AG04450 (cell line): ENCODE measurements around the gene PPP2R5B. TPM values are rescaled to one million over a fixed set of nuclear protein-coding genes. Genes with fewer than 3 reads are reported as not detected.

Experiments used
- CTCF ChIA-PET: fragments of 300-600, 350-600 bp; formaldehyde crosslinking; extraction: SDS; loops from one replicate; lab custom pipeline; 2022; ENCODE audit warnings: antibody characterized with exemption, inconsistent platforms; lab: Charles Lee
- POLR2A ChIA-PET: fragments of 350-600 bp; formaldehyde crosslinking; extraction: SDS; loops from one replicate; lab custom pipeline; 2021; ENCODE audit warnings: antibody characterized with exemption, inconsistent platforms; lab: Yijun Ruan, JAX
- DNase-seq: peaks from one replicate; pipeline ENCODE4 v3.0.0-alpha.2; 2011; ENCODE audit warnings: low read depth, low spot score
- H3K27ac ChIP-seq: one replicate; pipeline ENCODE4 v1.5.1; 2012; ENCODE audit warnings: low read depth, low read length, control low read depth
- H3K27me3 ChIP-seq: one replicate; pipeline ENCODE4 v1.6.0; 2012; ENCODE audit warnings: low read length; ENCODE audit not compliant: control insufficient read depth, insufficient read depth
- H3K4me3 ChIP-seq: 2 replicates; pipeline ENCODE4 v1.5.1; 2011; ENCODE audit warnings: mild to moderate bottlenecking, low read depth, low read length, control low read depth
- H3K9me3 ChIP-seq: 2 replicates; pipeline ENCODE4 v1.5.1; 2012; ENCODE audit warnings: low read length; ENCODE audit not compliant: control insufficient read depth, insufficient read depth
- polyA plus RNA-seq: library from polyadenylated mRNA; depleted of rRNA; stranded (reverse); fragments of >200 nt; gene quantifications from 2 replicates; pipeline ENCODE4 v1.2.3, GENCODE V29; 2011
- TF ChIP-seq, protein P1 (sequence below): IDR thresholded peaks from 2 replicates; pipeline ENCODE4 v1.5.1; 2011; ENCODE audit warnings: low read depth, low read length, control low read depth, inconsistent platforms

The PPP2R5B gene
- polyA plus RNA-seq, 1 experiment, result 11.2 TPM

GRCh38 chr11:64930340-64930739, 5.9 kb downstream of the PPP2R5B start:
- ChIA-PET POLR2A (no interaction called here), CTCF (interaction anchor here (0.6 kb wide), 1 partner anchor 40 kb away, joined by 17 read pairs; no protein-coding TSS in a partner anchor)
- H3K4me3 ChIP-seq, result no peak overlapping the region
- H3K9me3 ChIP-seq, result no peaks in the 10 kb centered on the region
- no peak for DNase-seq
- H3K27ac ChIP-seq, result no peak overlapping the region
- TF ChIP-seq, protein P1, sequence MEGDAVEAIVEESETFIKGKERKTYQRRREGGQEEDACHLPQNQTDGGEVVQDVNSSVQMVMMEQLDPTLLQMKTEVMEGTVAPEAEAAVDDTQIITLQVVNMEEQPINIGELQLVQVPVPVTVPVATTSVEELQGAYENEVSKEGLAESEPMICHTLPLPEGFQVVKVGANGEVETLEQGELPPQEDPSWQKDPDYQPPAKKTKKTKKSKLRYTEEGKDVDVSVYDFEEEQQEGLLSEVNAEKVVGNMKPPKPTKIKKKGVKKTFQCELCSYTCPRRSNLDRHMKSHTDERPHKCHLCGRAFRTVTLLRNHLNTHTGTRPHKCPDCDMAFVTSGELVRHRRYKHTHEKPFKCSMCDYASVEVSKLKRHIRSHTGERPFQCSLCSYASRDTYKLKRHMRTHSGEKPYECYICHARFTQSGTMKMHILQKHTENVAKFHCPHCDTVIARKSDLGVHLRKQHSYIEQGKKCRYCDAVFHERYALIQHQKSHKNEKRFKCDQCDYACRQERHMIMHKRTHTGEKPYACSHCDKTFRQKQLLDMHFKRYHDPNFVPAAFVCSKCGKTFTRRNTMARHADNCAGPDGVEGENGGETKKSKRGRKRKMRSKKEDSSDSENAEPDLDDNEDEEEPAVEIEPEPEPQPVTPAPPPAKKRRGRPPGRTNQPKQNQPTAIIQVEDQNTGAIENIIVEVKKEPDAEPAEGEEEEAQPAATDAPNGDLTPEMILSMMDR, result no peak
- H3K27me3 ChIP-seq, result no peaks in the 10 kb centered on the region

- TF ChIP-seq, protein P1, result no peak
- POLR2A ChIA-PET, result no interaction called here
- DNase-seq, result no peak
- Histone ChIP-seq H3K9me3 (no peaks in the 10 kb centered on the region), H3K27me3 (no peaks in the 10 kb centered on the region), H3K4me3 (no peak overlapping the region), H3K27ac (no peak overlapping the region)
- CTCF ChIA-PET, result interaction anchor here (0.9 kb wide), 1 partner anchor 83 kb away, joined by 3 read pairs; the partner anchor contains the start of gene ARL2
These were observed 6.8 kb downstream of the PPP2R5B start for GRCh38 chr11:64931290-64931689.

DNA sequence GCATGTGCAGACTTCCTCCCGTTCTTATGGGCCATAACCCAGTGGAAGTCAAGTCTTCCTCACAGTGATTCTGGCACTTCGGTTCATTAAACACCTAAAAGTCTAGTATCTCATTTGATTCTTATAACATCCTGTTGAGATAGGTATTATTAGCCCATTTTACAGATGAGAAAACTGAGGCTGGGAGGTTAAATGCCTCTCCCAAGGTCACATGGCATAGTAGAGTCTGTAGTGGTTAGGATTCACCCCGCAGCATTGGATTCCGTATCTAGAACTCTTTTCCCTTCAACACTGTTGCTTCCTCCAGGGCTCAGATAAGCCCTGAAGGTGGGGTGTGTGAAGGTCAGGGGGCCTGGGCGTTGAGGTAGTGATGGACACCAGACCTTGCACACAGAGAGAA, 7.8 kb downstream of the PPP2R5B start:
- TF ChIP-seq, protein P1, result no peak
- Histone ChIP-seq H3K9me3 (no peaks in the 10 kb centered on the region), H3K27me3 (no peaks in the 10 kb centered on the region), H3K4me3 (no peak overlapping the region), H3K27ac (no peak overlapping the region)
- POLR2A ChIA-PET, result no interaction called here
- DNase-seq, result no peak
- CTCF ChIA-PET, result no interaction called here

DNA sequence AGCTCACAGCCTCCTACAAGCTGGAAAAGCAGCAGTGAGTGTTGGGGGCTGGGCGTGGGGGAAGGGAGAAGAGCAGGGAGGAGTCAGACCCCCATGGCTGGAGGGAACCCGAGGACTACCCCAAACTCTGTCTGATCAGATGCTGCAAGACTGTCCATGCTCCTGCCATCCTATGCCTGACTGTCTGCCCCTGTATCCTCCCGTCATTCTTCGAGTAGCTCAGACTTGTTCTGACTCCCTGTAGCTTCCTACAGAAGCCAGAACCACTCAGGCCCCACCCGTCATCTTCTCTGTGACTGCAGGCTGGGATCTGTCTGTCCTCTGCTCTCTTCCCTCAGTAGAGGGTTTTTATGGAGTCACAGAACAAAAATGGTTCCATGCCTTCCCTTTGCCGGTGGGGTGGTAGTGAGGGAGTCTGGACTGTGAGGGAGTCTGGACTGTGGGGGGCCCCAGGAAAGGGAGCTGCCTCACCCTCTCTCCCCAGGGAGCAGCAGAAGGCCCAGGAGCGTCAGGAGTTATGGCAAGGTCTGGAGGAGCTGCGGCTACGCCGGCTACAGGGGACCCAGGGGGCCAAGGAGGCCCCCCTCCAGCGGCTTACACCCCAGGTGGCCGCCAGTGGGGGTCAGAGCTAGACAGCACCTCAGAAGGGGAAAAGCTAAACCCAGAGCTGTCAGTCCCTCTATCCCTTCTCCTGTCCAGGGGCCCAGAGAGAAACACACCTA, 8.9 kb downstream of the PPP2R5B start:
- CTCF ChIA-PET, result interaction anchor here (1.0 kb wide), 1 partner anchor 14 kb away, joined by 3 read pairs; no protein-coding TSS in a partner anchor
- H3K27ac ChIP-seq, result no peak overlapping the region
- H3K9me3 ChIP-seq, result no peaks in the 10 kb centered on the region
- peaks cover 1% of the 10 kb centered on the region for H3K27me3 ChIP-seq
- POLR2A ChIA-PET, result no interaction called here
- no peak overlapping the region for H3K4me3 ChIP-seq
- DNase-seq, result no peak
- TF ChIP-seq, protein P1, result no peak

DNA sequence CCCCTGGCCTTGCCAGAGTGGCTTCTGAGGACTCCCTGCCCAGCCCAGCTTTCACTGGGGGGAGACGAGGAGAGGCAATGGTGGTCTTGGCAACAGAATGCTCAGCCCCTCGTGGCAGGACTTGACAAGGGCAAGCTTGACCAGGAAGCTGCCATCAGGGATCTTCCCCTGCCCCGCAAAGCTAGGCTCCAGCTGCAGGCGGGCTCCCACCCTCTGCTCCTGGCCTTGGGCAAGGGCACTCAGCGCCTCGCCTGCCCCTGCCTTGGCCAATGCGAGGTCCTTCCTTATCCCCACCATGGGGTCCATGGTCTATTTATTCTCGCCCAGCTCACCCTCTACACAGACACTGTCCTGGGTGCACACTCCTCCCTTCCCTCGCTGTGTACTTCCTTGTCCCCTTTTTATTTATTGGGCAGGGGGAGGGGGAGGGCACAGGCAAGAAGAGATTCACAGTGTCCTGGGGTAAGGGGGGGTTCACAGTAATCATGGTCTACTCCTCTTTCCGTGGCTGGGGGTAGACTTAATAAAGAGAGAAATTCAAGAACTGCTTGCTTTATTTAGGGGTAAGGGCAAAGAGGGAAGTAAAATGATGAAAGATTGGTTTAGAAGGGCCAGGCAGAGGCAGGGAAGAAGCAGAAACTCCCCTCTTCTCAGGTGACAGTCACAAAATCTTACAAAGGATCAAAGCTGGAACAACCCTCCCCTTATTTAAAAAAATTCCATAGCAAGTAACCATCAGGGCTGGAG, 9.6 kb downstream of the PPP2R5B start:
- no peak overlapping the region for H3K4me3 ChIP-seq
- H3K27ac ChIP-seq, result no peak overlapping the region
- H3K9me3 ChIP-seq, result no peaks in the 10 kb centered on the region
- peaks cover 3% of the 10 kb centered on the region for H3K27me3 ChIP-seq
- no peak for DNase-seq
- ChIA-PET POLR2A (no interaction called here), CTCF (interaction anchor here (1.0 kb wide), 1 partner anchor 14 kb away, joined by 3 read pairs; no protein-coding TSS in a partner anchor)
- TF ChIP-seq, protein P1, result no peak
